Astrocyte (in vitro differentiated cells and primary cell): ENCODE results near the gene PRKAG2. TPM values are rescaled to one million over a fixed set of nuclear protein-coding genes. Genes with fewer than 3 reads are reported as not detected.

ENCODE experiments used
- DNase-seq: peaks from one replicate; pipeline ENCODE4 v3.0.0-alpha.2; 2010; ENCODE audit warnings: low read depth
- FAIRE-seq: peaks from 2 replicates; lab custom pipeline; 2011; peaks lifted over from hg19 to GRCh38; lab: Jason Lieb, UNC
- H2AFZ ChIP-seq: 2 replicates; pipeline ENCODE4 v1.6.0; 2012; ENCODE audit warnings: low read depth, low read length, inconsistent platforms
- H3K27ac ChIP-seq: 2 replicates; pipeline ENCODE4 v1.5.1; 2011; ENCODE audit warnings: low read depth, low read length, inconsistent platforms
- H3K27me3 ChIP-seq: 2 replicates; pipeline ENCODE4 v1.6.0; 2011; ENCODE audit warnings: low read length, inconsistent platforms; ENCODE audit not compliant: insufficient read depth
- H3K36me3 ChIP-seq: 2 replicates; pipeline ENCODE4 v1.5.1; 2011; ENCODE audit warnings: low read length, inconsistent platforms; ENCODE audit not compliant: insufficient read depth
- H3K4me1 ChIP-seq: 2 replicates; pipeline ENCODE4 v1.5.1; 2011; ENCODE audit warnings: low read length, inconsistent platforms; ENCODE audit not compliant: insufficient read depth
- H3K4me2 ChIP-seq: 2 replicates; pipeline ENCODE4 v1.6.0; 2012; ENCODE audit warnings: low read length, inconsistent platforms
- H3K4me3 ChIP-seq: 2 replicates; pipeline ENCODE4 v1.5.1; 2011; ENCODE audit warnings: low read depth, mild to moderate bottlenecking, low read length, inconsistent platforms; ENCODE audit not compliant: insufficient read depth
- H3K79me2 ChIP-seq: 2 replicates; pipeline ENCODE4 v1.6.0; 2012; ENCODE audit warnings: mild to moderate bottlenecking, low read length, inconsistent platforms; ENCODE audit not compliant: insufficient read depth
- H3K9ac ChIP-seq: 2 replicates; pipeline ENCODE4 v1.6.0; 2012; ENCODE audit warnings: mild to moderate bottlenecking, low read length, inconsistent platforms
- H3K9me3 ChIP-seq: 2 replicates; pipeline ENCODE4 v1.5.1; 2012; ENCODE audit warnings: low read depth, mild to moderate bottlenecking, low read length, inconsistent platforms; ENCODE audit not compliant: insufficient read depth
- H4K20me1 ChIP-seq: 2 replicates; pipeline ENCODE4 v1.6.0; 2012; ENCODE audit warnings: low read length, inconsistent platforms; ENCODE audit not compliant: insufficient read depth
- H3K27ac Mint-ChIP-seq: one replicate; pipeline ENCODE4 v1.8.0; 2021; ENCODE audit warnings: mild to moderate bottlenecking, mixed read lengths; ENCODE audit not compliant: unreplicated experiment
- H3K27me3 Mint-ChIP-seq: one replicate; pipeline ENCODE4 v1.8.0; 2021; ENCODE audit warnings: low read depth, mixed read lengths; ENCODE audit not compliant: unreplicated experiment
- H3K36me3 Mint-ChIP-seq: one replicate; pipeline ENCODE4 v1.8.0; 2021; ENCODE audit warnings: low read depth, mixed read lengths; ENCODE audit not compliant: unreplicated experiment
- H3K4me1 Mint-ChIP-seq: one replicate; pipeline ENCODE4 v1.8.0; 2021; ENCODE audit warnings: low read depth, mixed read lengths; ENCODE audit not compliant: unreplicated experiment
- H3K4me3 Mint-ChIP-seq: one replicate; pipeline ENCODE4 v1.8.0; 2021; ENCODE audit warnings: mild to moderate bottlenecking, moderate library complexity, mixed read lengths; ENCODE audit not compliant: unreplicated experiment
- H3K9me3 Mint-ChIP-seq: one replicate; pipeline ENCODE4 v1.8.0; 2021; ENCODE audit warnings: mild to moderate bottlenecking, mixed read lengths; ENCODE audit not compliant: unreplicated experiment
- EZH2 ChIP-seq: IDR thresholded peaks from 2 replicates; pipeline ENCODE4 v1.6.1; 2012; ENCODE audit warnings: mild to moderate bottlenecking, low read length, inconsistent platforms; ENCODE audit not compliant: insufficient read depth
- total RNA-seq: library from RNA; stranded (reverse); gene quantifications from 2 replicates; pipeline ENCODE4 v1.2.1, GENCODE V29; 2021
- TF ChIP-seq, protein P1 (sequence below): IDR thresholded peaks from 2 replicates; pipeline ENCODE4 v1.5.1; 2011; ENCODE audit warnings: low read depth, mild to moderate bottlenecking, inconsistent platforms, low read length, moderate library complexity; ENCODE audit not compliant: insufficient read depth

Gene PRKAG2
- total RNA-seq, 1 donor from 2014 or later, result 40.7 TPM

GRCh38 chr7:151603951-151604350 lies 273.0 kb downstream of the PRKAG2 start:
- no peaks in the 10 kb centered on the region for H3K9me3 Mint-ChIP-seq
- Histone ChIP-seq H3K9me3 (no peaks in the 10 kb centered on the region), H3K4me2 (no peak overlapping the region), H3K27me3 (no peaks in the 10 kb centered on the region), H4K20me1 (peaks cover 12% of the 10 kb centered on the region), H3K4me1 (peaks cover 33% of the 10 kb centered on the region), H3K9ac (no peak overlapping the region), H3K27ac (no peak overlapping the region), H3K79me2 (peaks cover 84% of the 10 kb centered on the region), H3K36me3 (no peaks in the 10 kb centered on the region), H3K4me3 (no peak overlapping the region), H2AFZ (no peak overlapping the region)
- H3K36me3 Mint-ChIP-seq, result peaks cover 7% of the 10 kb centered on the region
- H3K4me1 Mint-ChIP-seq, result peaks cover 37% of the 10 kb centered on the region
- DNase-seq (no peak), FAIRE-seq (no peak)
- H3K27ac Mint-ChIP-seq, result no peak overlapping the region
- H3K27me3 Mint-ChIP-seq, result no peaks in the 10 kb centered on the region
- no peak overlapping the region for H3K4me3 Mint-ChIP-seq
- no peak for TF ChIP-seq EZH2

DNA sequence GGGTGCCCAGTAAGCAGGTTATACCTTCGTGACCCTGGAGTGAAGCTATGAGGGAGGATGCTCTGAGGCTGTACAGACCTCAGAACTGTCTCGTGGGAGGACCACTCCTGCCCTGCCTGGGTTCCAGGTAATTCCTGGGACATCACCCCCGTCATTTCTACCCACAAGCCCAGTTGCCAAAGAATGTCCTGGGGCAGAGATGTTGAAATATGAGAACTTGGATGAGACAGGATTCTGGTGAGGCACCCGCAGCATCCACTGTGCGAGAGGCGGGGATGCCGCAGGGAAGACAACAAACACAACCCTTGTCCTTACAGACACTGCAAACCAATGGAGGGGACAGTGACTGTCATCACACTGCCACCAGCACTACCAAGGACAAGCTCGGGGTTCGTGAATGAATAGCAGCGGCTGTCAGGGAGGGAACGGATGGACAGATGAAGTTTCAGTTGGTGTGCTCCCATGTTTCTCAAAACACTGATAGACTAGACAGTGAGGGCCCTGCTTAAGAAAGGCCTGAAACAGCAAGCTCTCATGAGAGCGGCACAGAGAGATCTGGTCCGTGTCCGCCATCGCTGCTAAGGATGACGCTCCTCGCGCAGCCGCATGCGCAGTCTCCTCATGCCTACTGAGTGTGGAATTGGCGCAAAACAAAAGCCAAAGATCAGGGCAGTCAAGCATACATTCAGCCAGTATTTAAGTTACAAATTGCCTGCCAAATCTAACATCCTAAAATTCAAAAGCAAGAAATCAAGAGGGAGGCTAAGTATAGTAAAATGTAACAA lies 275.2 kb downstream of the PRKAG2 start:
- H3K4me1 Mint-ChIP-seq, result peaks cover 43% of the 10 kb centered on the region
- no peak overlapping the region for H3K4me3 ChIP-seq
- H3K27ac Mint-ChIP-seq, result peak overlapping the region; percentile 14
- peak; percentile 44 for DNase-seq
- TF ChIP-seq, protein P1, sequence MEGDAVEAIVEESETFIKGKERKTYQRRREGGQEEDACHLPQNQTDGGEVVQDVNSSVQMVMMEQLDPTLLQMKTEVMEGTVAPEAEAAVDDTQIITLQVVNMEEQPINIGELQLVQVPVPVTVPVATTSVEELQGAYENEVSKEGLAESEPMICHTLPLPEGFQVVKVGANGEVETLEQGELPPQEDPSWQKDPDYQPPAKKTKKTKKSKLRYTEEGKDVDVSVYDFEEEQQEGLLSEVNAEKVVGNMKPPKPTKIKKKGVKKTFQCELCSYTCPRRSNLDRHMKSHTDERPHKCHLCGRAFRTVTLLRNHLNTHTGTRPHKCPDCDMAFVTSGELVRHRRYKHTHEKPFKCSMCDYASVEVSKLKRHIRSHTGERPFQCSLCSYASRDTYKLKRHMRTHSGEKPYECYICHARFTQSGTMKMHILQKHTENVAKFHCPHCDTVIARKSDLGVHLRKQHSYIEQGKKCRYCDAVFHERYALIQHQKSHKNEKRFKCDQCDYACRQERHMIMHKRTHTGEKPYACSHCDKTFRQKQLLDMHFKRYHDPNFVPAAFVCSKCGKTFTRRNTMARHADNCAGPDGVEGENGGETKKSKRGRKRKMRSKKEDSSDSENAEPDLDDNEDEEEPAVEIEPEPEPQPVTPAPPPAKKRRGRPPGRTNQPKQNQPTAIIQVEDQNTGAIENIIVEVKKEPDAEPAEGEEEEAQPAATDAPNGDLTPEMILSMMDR, result no peak
- TF ChIP-seq EZH2, result no peak
- no peaks in the 10 kb centered on the region for H3K27me3 ChIP-seq
- no peaks in the 10 kb centered on the region for H3K9me3 ChIP-seq
- no peaks in the 10 kb centered on the region for H4K20me1 ChIP-seq
- peak overlapping the region; percentile 1 for H3K27ac ChIP-seq
- H3K9me3 Mint-ChIP-seq, result no peaks in the 10 kb centered on the region
- H3K9ac ChIP-seq, result peak overlapping the region; percentile 17
- no peaks in the 10 kb centered on the region for H3K27me3 Mint-ChIP-seq
- H2AFZ ChIP-seq, result no peak overlapping the region
- H3K4me1 ChIP-seq, result peaks cover 33% of the 10 kb centered on the region
- H3K4me2 ChIP-seq, result no peak overlapping the region
- H3K36me3 ChIP-seq, result no peaks in the 10 kb centered on the region
- H3K79me2 ChIP-seq, result peaks cover 74% of the 10 kb centered on the region
- peak overlapping the region; percentile 15 for H3K4me3 Mint-ChIP-seq
- FAIRE-seq, result no peak
- H3K36me3 Mint-ChIP-seq, result peaks cover 7% of the 10 kb centered on the region

DNA sequence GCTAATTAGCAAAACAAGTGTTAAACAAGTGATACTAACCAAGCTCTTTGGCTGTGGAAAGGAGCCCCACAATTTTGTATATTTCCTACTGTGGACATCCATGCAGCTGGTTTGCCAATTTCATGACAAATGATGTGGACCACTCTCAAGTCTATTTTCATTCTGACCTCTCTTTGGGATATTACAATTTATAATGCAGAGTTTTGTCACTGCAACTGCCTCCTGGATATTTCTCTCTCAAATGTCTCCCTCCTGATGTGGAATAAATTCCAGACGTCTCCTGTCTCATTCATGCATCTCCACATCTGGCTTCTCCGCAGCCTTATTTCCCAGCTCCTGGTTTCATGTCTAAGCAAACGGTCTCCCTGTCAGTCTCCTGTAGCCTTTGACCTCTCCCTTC lies 276.6 kb downstream of the PRKAG2 start:
- Mint-ChIP-seq H3K27me3 (no peaks in the 10 kb centered on the region), H3K36me3 (peaks cover 7% of the 10 kb centered on the region), H3K9me3 (no peaks in the 10 kb centered on the region), H3K27ac (peak overlapping the region; percentile 88), H3K4me1 (peaks cover 43% of the 10 kb centered on the region), H3K4me3 (peak overlapping the region; percentile 5)
- peak overlapping the region; percentile 42 for H3K4me3 ChIP-seq
- TF ChIP-seq EZH2, result no peak
- H3K27me3 ChIP-seq, result no peaks in the 10 kb centered on the region
- H3K4me2 ChIP-seq, result peak overlapping the region; percentile 82
- no peak overlapping the region for H2AFZ ChIP-seq
- peaks cover 40% of the 10 kb centered on the region for H3K4me1 ChIP-seq
- H3K79me2 ChIP-seq, result peaks cover 74% of the 10 kb centered on the region
- no peaks in the 10 kb centered on the region for H4K20me1 ChIP-seq
- H3K36me3 ChIP-seq, result no peaks in the 10 kb centered on the region
- peak overlapping the region; percentile 82 for H3K9ac ChIP-seq
- DNase-seq (no peak), FAIRE-seq (no peak)
- peak overlapping the region; percentile 97 for H3K27ac ChIP-seq
- H3K9me3 ChIP-seq, result no peaks in the 10 kb centered on the region
